Activated B cell treated with CpG ODN at 0.5 μM for 24 hours (primary cell): Measurements from ENCODE around the gene DNAAF5. TPM values are rescaled to one million over a fixed set of nuclear protein-coding genes. Genes with fewer than 3 reads are reported as not detected.

ENCODE experiments used
- ATAC-seq: fragments of 200-7000 bp; cut with Tn5 transposase; one replicate; pipeline ENCODE4 v1.10.0; 2021; ENCODE audit warnings: low read depth, mild to moderate bottlenecking, moderate library complexity
- CTCF ChIA-PET: fragments of 350-600 bp; sonication (Branson Sonifier 250); formaldehyde crosslinking; loops from one replicate; lab custom pipeline; 2021; ENCODE audit warnings: antibody characterized with exemption; lab: Charles Lee
- POLR2A ChIA-PET: fragments of 350-600 bp; sonication (Branson Sonifier 250); formaldehyde crosslinking; loops from one replicate; lab custom pipeline; 2021; ENCODE audit warnings: antibody characterized with exemption; lab: Charles Lee
- DNase-seq: peaks from one replicate; pipeline ENCODE4 v3.0.0; 2022
- H3K27ac Mint-ChIP-seq: one replicate; pipeline ENCODE4 v1.8.0; 2020; ENCODE audit warnings: mixed read lengths
- H3K27me3 Mint-ChIP-seq: one replicate; pipeline ENCODE4 v1.8.0; 2021; ENCODE audit warnings: mixed read lengths
- H3K36me3 Mint-ChIP-seq: one replicate; pipeline ENCODE4 v1.8.0; 2021; ENCODE audit warnings: low read depth, mixed read lengths
- H3K4me1 Mint-ChIP-seq: one replicate; pipeline ENCODE4 v1.8.0; 2021; ENCODE audit warnings: mixed read lengths
- H3K4me3 Mint-ChIP-seq: one replicate; pipeline ENCODE4 v1.8.0; 2020; ENCODE audit warnings: mild to moderate bottlenecking, mixed read lengths
- H3K9me3 Mint-ChIP-seq: one replicate; pipeline ENCODE4 v1.8.0; 2020; ENCODE audit warnings: mixed read lengths
- CTCF ChIP-seq: fragments of 200-600 bp; IDR thresholded peaks from one replicate; pipeline ENCODE4 v1.8.0; 2022; ENCODE audit warnings: antibody characterized with exemption, mild to moderate bottlenecking
- intact Hi-C: fragments of 100-400 bp; cut with micrococcal nuclease; formaldehyde crosslinking; loops from one replicate; pipeline ENCODE4 v1.15.1; 2024
- total RNA-seq: library from RNA; stranded (reverse); gene quantifications from 2 replicates; pipeline ENCODE4 v1.2.3, GENCODE V29; 2022

The DNAAF5 gene
- total RNA-seq, 1 donor from 2014 or later: 23.5 TPM

DNA sequence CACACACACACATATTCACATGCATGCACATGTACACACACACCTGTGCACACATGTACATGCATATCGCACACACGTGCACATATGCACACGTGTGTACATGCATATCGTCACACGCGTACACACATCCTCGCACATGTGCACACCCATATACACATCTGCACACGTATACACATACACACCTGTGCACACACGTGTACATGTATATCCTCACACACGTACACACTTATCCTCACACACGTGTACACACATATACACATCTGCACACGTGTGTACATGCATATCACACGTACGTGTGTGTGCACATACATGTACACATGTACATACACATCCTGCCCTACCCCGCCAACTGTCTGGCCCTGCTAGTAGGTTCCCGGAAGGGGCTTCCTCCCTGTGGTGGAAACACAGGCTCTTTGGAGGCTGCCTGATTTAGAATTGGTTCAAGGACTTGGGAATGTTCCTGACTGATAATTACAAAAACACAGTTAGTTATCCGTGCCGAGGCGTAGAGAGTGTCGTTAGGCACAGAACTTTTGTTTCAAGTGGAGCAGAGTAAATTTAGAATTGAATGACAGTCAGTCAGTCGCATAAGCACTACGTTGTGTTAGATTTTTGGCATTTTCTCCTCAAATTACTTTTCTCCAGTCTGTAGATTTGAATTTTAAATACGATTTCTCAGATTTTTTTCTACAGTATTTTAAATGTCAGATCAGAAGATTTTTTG, 19.1 kb downstream of the DNAAF5 start:
- ATAC-seq (no peak), DNase-seq (no peak)
- no peaks in the 10 kb centered on the region for H3K9me3 Mint-ChIP-seq
- H3K27ac Mint-ChIP-seq: no peak overlapping the region
- no peaks in the 10 kb centered on the region for H3K27me3 Mint-ChIP-seq
- H3K4me1 Mint-ChIP-seq: no peaks in the 10 kb centered on the region
- H3K36me3 Mint-ChIP-seq: peaks cover 50% of the 10 kb centered on the region
- CTCF ChIA-PET: no interaction called here
- POLR2A ChIA-PET: no interaction called here
- intact Hi-C loops: no loop called here
- H3K4me3 Mint-ChIP-seq: no peak overlapping the region
- no peak for TF ChIP-seq CTCF

DNA sequence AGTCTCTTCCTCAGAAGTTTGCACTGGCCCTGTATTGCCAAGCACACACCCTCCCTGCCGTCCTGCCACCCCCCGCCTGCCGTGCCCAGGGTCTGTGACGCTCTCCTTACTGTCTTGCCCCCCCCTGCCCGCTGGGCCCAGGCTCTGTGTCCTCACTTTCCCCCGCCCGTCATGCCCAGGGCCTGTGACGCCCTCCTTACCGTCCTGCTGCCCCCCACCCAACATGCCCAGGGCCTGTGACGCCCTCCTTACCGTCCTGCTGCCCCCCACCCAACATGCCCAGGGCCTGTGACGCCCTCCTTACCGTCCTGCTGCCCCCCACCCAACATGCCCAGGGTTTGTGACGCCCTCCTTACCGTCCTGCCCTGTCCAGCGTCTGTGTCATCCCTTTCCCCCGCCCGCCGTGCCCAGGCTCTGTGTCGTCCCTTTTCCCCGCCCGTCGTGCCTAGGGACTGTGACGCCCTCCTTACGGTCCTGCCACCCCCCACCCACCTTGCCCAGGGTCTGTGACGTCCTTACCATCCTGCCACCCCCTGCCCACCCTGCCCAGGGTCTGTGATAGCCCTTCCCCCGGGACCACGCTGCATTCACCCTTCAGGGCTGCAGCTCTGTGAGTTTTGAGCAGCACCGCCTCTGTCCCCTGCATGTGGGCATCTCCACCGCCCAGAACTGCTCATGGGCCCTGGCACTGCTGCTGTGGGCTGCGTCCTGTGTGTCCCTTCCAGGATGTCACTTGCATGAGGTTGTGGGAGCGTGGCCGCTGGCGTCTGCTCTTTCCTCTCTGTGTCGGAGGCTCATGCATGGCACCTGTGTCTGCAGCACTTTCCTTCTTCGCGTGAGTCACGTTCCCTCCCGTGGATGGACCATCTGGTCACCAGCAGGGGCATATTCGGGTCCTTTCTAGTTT, 19.9 kb downstream of the DNAAF5 start:
- H3K9me3 Mint-ChIP-seq: no peaks in the 10 kb centered on the region
- no peak overlapping the region for H3K27ac Mint-ChIP-seq
- intact Hi-C loops: no loop called here
- ChIA-PET POLR2A (no interaction called here), CTCF (no interaction called here)
- no peaks in the 10 kb centered on the region for H3K27me3 Mint-ChIP-seq
- no peak for TF ChIP-seq CTCF
- no peaks in the 10 kb centered on the region for H3K4me1 Mint-ChIP-seq
- ATAC-seq (no peak), DNase-seq (no peak)
- H3K4me3 Mint-ChIP-seq: no peak overlapping the region
- peaks cover 46% of the 10 kb centered on the region for H3K36me3 Mint-ChIP-seq

- POLR2A ChIA-PET: no interaction called here
- ATAC-seq (no peak), DNase-seq (no peak)
- H3K27ac Mint-ChIP-seq: no peak overlapping the region
- TF ChIP-seq CTCF: no peak
- no peaks in the 10 kb centered on the region for H3K9me3 Mint-ChIP-seq
- CTCF ChIA-PET: no interaction called here
- intact Hi-C loops: no loop called here
- H3K27me3 Mint-ChIP-seq: no peaks in the 10 kb centered on the region
- H3K4me3 Mint-ChIP-seq: no peak overlapping the region
- peaks cover 41% of the 10 kb centered on the region for H3K36me3 Mint-ChIP-seq
- H3K4me1 Mint-ChIP-seq: no peaks in the 10 kb centered on the region
Measured at GRCh38 chr7:747186-747585, 20.7 kb downstream of the DNAAF5 start.

DNA sequence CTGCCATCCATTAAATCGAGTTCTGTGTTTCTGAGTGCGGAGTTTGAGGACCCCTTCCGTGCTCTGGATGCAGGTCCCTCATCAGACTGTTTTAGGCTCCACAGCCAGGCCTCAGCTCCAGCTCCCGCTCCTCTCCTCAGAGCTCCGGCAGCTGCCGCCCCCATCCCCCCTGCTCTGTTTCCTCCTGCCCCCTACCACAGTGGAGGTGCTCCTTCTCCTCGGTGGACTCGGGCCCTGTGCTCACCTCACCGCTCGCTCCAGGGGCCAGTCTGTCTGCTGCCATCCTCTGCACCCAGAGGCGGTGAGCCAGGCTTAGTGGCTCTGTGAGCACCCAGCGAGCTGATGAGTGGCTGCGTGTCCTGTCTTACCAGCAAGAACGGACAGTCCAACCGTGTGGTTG, 21.9 kb downstream of the DNAAF5 start:
- CTCF ChIA-PET: no interaction called here

More for the DNA sequence above, 21.9 kb downstream of the DNAAF5 start:
- peaks cover 41% of the 10 kb centered on the region for H3K36me3 Mint-ChIP-seq
- intact Hi-C loops: no loop called here
- no peak for TF ChIP-seq CTCF
- no peak for DNase-seq
- H3K4me1 Mint-ChIP-seq: no peaks in the 10 kb centered on the region
- H3K9me3 Mint-ChIP-seq: no peaks in the 10 kb centered on the region
- ATAC-seq: no peak
- POLR2A ChIA-PET: no interaction called here
- no peak overlapping the region for H3K27ac Mint-ChIP-seq
- H3K27me3 Mint-ChIP-seq: no peaks in the 10 kb centered on the region
- no peak overlapping the region for H3K4me3 Mint-ChIP-seq
